Duodenal mucosa (tissue), 2 donors: ENCODE results near the gene SLC25A39.

Experiments used
- H3K27ac ChIP-seq: one replicate; pipeline ENCODE4 v1.7.0; 2013; ENCODE audit warnings: low read depth, low read length
- H3K27me3 ChIP-seq, 2 donors: one replicate each; pipeline ENCODE4 v1.7.0; 2013; ENCODE audit warnings: low read length in 2 of 2, control low read depth in 1 of 2; ENCODE audit not compliant: insufficient read depth in 2 of 2, control insufficient read depth in 1 of 2
- H3K36me3 ChIP-seq, 2 donors: one replicate each; pipeline ENCODE4 v1.7.0; 2013; ENCODE audit warnings: low read length in 2 of 2, control low read depth in 1 of 2; ENCODE audit not compliant: insufficient read depth in 2 of 2, control insufficient read depth in 1 of 2
- H3K4me1 ChIP-seq, 2 donors: one replicate each; pipeline ENCODE4 v1.7.0; 2013; ENCODE audit warnings: low read length in 2 of 2, control low read depth in 1 of 2; ENCODE audit not compliant: insufficient read depth in 2 of 2, control insufficient read depth in 1 of 2
- H3K4me3 ChIP-seq, 2 donors: one replicate each; pipeline ENCODE4 v1.7.0; 2013; ENCODE audit warnings: low read length in 2 of 2, low read depth in 1 of 2
- H3K9ac ChIP-seq, 2 donors: one replicate each; pipeline ENCODE4 v1.7.0; 2013; ENCODE audit warnings: low read length in 2 of 2, low read depth in 1 of 2
- H3K9me3 ChIP-seq, 2 donors: one replicate each; pipeline ENCODE4 v1.7.0; 2013; ENCODE audit warnings: low read length in 2 of 2, control low read depth in 1 of 2; ENCODE audit not compliant: control insufficient read depth in 1 of 2

The SLC25A39 gene

DNA sequence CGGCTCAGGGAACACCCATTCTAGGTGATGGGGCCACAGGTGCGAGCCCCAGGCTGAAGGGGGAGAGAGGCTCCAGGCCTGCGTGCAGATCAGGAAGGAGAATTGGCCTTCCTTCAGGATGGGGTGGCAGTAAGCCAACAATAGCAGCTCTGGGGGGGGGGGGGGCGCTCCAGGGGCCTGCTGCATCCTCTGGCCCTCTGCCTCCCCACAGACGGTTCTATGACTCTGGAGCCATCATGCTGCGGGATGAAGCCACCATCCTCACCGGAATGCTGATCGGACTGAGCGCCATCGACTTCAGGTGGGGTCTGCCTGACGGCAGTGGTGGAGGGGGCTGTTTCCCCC is 10.1 kb downstream of the SLC25A39 start:
- Histone ChIP-seq H3K4me3 (peak overlapping the region in 1 of 2 donors; percentile 29), H3K9ac (no peak overlapping the region), H3K27me3 (peaks cover 30 to 36% of the 10 kb centered on the region in 2 donors), H3K4me1 (peaks cover 4 to 8% of the 10 kb centered on the region in 2 donors), H3K27ac (no peak overlapping the region), H3K9me3 (no peaks in the 10 kb centered on the region), H3K36me3 (peaks cover 0 to 1% of the 10 kb centered on the region in 2 donors)

DNA sequence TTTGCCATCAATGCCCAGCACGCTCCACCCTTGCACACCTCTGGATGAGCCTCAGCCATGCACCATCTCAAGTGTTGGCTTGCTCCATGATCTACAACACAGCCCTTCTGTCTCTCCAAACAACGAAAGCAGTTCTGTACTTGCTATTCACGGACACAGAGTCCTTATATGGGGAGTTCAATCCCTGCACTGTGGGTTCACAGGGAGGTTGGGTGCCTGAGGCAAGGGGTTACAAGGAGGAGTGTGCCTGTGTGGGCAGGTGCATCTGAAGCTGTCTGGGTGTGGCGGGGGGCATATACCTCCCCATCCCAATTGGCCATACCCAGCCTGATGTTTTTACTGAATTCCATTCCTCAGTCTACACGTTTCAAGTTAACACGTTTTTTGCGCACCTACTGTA is 10.6 kb downstream of the SLC25A39 start:
- no peak overlapping the region for H3K9ac ChIP-seq
- H3K27me3 ChIP-seq, result peaks cover 30 to 36% of the 10 kb centered on the region in 2 donors
- H3K9me3 ChIP-seq, result no peaks in the 10 kb centered on the region
- peaks cover 4 to 11% of the 10 kb centered on the region in 2 donors for H3K4me1 ChIP-seq
- H3K4me3 ChIP-seq, result no peak overlapping the region
- H3K27ac ChIP-seq, result no peak overlapping the region
- H3K36me3 ChIP-seq, result no peaks in the 10 kb centered on the region

DNA sequence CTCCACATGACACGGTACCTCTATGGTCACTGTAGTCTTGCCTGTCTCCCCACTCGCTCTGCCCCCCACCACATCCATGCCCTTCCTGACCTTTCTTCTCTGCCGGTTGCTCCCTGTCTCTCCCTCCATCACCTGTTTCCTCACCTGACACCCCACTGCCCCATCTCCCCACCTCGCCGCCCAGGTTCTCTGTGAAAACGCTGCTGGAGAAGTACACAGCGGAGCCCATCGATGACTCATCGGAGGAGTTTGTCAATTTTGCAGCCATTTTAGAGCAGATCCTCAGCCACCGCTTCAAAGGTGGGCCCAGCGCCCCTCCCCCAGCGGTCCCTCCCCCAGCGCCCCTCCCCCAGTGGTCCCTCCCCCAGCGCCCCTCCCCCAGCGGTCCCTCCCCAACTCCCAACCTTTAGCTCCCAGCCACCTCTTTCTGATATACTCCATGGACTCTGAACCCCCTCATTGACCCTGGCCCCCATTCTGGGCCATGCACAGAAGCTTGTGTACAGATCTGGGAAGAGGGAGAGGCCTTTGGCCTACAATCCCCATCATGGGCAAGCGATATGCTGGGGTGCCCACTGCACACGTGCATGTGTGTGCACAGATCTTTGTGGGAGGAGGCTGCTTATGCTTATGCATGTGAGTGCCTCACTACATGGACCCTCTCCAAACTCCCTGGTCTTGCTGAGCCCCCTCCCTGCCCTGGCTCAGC is 12.1 kb downstream of the SLC25A39 start:
- Histone ChIP-seq H3K36me3 (no peaks in the 10 kb centered on the region), H3K4me1 (peaks cover 9 to 14% of the 10 kb centered on the region in 2 donors), H3K9ac (no peak overlapping the region), H3K27ac (no peak overlapping the region), H3K27me3 (peaks cover 30 to 37% of the 10 kb centered on the region in 2 donors), H3K9me3 (no peaks in the 10 kb centered on the region), H3K4me3 (no peak overlapping the region)

DNA sequence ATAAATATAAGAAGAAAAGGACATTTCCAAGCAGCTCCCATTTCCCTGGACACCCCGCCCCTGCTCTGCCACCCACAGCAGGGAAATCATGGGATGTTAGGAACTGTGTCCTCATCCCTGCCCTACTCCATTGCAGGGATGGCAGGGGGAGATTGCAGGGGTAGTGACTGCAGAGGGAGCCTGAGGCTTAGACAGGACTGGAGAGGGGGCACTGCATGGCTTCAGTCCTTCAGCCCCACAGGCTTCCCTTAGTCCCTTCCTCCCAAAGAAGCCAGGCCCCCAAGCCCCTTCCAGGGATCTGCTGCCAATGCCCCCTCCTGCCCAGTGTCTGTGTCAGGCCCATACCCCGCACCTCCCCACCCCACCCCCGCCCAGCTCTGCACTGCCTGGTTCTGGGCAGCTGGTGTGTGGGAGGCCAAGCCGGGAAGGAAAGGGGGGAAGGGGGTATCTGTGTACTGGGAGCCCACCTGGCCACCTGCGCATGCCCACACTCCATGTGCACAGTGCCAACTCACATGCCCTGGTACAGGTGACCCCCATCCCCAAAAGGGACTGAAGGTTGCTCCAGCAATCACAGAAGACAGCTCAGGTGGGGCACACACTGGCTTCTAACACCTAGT is 13.0 kb downstream of the SLC25A39 start:
- H3K9me3 ChIP-seq, result no peaks in the 10 kb centered on the region
- peaks cover 27 to 35% of the 10 kb centered on the region in 2 donors for H3K27me3 ChIP-seq
- H3K36me3 ChIP-seq, result no peaks in the 10 kb centered on the region
- H3K27ac ChIP-seq, result no peak overlapping the region
- H3K9ac ChIP-seq, result no peak overlapping the region
- H3K4me3 ChIP-seq, result no peak overlapping the region
- peaks cover 10 to 14% of the 10 kb centered on the region in 2 donors for H3K4me1 ChIP-seq

DNA sequence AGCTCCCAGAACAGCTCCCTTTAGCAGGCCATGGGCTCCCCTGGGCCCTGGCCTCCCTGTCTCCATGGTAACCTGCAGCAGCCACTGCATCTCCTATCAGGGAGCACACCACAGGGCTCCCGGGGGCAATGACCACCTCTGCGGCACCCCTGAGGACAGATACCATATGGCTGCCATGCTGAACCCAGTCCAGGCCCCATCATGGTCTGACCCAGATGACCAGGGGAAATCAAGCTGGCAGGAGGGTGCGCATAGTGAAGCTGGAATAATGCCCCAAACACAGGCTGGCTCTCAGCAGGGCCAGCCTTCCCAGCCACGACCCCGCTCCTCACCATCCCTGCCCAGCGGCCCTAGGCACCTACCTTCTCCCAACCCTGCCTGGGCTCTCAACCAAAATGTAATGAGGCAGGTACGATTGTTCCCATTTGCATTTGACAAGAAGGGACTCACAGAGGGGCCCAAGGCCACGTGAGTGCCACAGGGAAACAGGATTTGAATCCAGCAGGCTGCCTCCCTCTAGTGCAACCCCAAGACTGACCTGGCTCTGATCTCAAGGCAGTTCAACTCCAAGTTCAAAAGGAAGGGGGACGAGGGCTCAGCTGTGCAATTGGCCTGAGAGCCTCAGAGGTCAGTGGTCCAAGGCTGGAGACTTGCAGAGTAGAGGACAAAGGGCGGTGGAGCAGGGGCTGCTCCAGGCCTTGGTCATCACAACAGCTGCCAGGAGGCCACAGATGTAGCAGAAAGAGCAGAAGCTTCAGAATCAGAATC is 13.8 kb downstream of the SLC25A39 start:
- Histone ChIP-seq H3K27ac (no peak overlapping the region), H3K4me1 (peaks cover 8 to 9% of the 10 kb centered on the region in 2 donors), H3K4me3 (no peak overlapping the region), H3K27me3 (peaks cover 19 to 26% of the 10 kb centered on the region in 2 donors), H3K36me3 (no peaks in the 10 kb centered on the region), H3K9me3 (no peaks in the 10 kb centered on the region), H3K9ac (no peak overlapping the region)

DNA sequence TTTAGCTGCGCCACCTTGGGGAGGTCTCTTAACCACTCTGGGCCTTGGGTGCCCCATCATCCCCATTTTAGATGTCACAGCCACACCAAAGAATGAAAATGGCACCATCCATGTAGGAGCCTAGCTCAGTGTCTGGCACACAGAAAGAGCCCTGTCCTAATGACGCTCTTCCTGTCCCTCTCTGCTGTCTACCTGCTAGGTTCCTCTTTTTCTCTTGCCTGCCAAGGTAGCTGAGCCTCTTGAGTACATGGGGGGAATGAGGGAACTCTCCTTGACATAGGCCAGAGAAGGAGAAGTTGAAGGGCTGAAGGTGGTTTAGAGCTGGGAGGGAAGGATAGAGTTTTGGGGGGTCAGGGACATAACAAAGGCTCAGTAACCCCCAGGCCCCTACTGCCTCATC is 14.4 kb downstream of the SLC25A39 start:
- no peaks in the 10 kb centered on the region for H3K36me3 ChIP-seq
- H3K4me1 ChIP-seq, result peaks cover 6% of the 10 kb centered on the region in 2 donors
- no peak overlapping the region for H3K4me3 ChIP-seq
- H3K27me3 ChIP-seq, result peaks cover 15 to 22% of the 10 kb centered on the region in 2 donors
- H3K27ac ChIP-seq, result no peak overlapping the region
- H3K9me3 ChIP-seq, result no peaks in the 10 kb centered on the region
- no peak overlapping the region for H3K9ac ChIP-seq

DNA sequence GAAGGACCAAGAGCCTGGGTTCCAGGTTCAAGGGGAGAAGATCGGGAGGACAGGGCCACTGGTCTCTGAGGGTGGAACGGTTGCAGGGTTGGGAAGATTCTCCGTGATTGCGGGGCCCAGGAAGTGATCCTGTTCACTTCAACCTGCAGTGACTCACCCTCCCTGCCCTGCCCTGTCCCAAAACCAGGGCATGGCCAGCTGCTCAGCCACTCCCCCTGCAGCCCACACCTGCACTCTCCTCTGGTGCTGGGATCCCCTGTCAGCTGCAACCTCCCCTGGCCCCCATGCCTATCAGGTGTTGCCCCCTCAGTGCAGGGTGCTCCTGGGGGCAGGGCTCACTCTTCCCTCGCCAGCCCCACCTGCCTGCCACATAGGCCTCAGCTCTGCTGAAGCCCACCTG is 15.2 kb downstream of the SLC25A39 start:
- H3K4me1 ChIP-seq, result peaks cover 6% of the 10 kb centered on the region in 2 donors
- H3K9me3 ChIP-seq, result no peaks in the 10 kb centered on the region
- H3K27ac ChIP-seq, result no peak overlapping the region
- H3K9ac ChIP-seq, result no peak overlapping the region
- H3K4me3 ChIP-seq, result no peak overlapping the region
- H3K27me3 ChIP-seq, result peaks cover 10 to 16% of the 10 kb centered on the region in 2 donors
- no peaks in the 10 kb centered on the region for H3K36me3 ChIP-seq

DNA sequence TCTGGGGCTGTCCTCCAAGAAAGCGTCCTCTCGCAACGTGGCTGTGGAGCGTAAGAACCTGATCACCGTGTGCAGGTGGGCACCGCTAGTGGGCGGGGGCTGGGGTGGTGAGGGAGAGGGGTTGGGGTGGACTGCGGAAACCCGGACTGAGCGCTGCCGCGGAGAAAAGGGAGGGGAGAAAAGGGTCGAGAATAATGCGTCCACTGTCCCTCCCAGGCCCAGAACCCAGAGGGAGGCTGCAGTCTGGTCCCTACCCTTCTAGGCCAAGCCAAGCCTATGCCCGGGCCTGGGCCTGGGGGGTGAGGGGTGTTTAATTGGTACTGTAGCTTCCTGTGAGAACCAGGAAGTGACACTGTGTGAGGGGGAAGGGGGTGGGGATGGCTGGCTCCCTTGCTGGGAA is 15.8 kb downstream of the SLC25A39 start:
- Histone ChIP-seq H3K27me3 (peaks cover 3 to 11% of the 10 kb centered on the region in 2 donors), H3K27ac (no peak overlapping the region), H3K4me3 (peak overlapping the region; percentile 21 to 47), H3K4me1 (peaks cover 6% of the 10 kb centered on the region in 2 donors), H3K9me3 (no peaks in the 10 kb centered on the region), H3K36me3 (no peaks in the 10 kb centered on the region), H3K9ac (no peak overlapping the region)

DNA sequence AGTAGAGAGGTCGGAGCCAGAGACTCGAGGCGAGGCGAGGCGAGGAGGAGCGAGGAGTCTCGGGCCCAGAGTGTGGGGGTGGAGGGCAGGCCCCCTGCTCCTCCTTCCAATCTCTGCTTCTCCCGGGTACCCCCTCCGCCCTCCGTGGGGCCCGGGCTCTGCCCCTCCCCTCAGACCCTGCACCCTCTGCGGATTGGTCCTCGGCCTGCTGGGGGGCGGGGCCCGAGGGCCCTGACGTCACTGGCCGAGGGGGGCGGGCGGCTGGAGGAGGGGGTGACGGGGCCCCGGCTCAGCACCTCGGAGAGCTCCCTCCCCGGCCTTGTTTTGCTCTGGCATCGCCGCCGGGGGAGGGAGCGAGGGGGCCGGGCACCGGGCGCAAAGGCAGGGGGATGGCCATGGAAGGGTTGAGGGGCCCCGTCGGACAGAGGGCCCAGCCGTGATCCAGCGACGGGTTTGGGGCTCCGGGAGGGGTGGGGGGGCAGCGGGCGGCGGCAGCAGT is 16.3 kb downstream of the SLC25A39 start, which contains the start of gene RUNDC3A:
Gene RUNDC3A, plus strand, starts transcription at position 282 of the 499 bp plus-strand sequence. CDS start 232 bp downstream, outside the sequence.
- peak within 1 kb of the TSS; percentile 47 to 65 for H3K4me3 ChIP-seq
- no peaks in the 10 kb centered on the region for H3K36me3 ChIP-seq
- H3K27ac ChIP-seq, result no peak within 1 kb of the TSS
- H3K9ac ChIP-seq, result no peak within 1 kb of the TSS
- peaks cover 6% of the 10 kb centered on the region in 2 donors for H3K4me1 ChIP-seq
- H3K27me3 ChIP-seq, result peaks cover 2 to 9% of the 10 kb centered on the region in 2 donors
- no peaks in the 10 kb centered on the region for H3K9me3 ChIP-seq
